Loucy (cell line): Measurements from ENCODE around the gene CASP7.

ENCODE experiments used
- EZH2phosphoT487 ChIP-seq: fragments of 200-600 bp; IDR thresholded peaks from 2 replicates; pipeline ENCODE4 v1.6.1; 2018; ENCODE audit warnings: antibody characterized with exemption, mild to moderate bottlenecking, moderate library complexity, borderline replicate concordance
- TF ChIP-seq, protein P1 (sequence below): fragments of 200-600 bp; sonication (generic); conservative IDR thresholded peaks from 2 replicates; pipeline ENCODE4 v1.5.1; 2014; ENCODE audit warnings: mild to moderate bottlenecking, antibody characterized with exemption, low read length

DNA sequence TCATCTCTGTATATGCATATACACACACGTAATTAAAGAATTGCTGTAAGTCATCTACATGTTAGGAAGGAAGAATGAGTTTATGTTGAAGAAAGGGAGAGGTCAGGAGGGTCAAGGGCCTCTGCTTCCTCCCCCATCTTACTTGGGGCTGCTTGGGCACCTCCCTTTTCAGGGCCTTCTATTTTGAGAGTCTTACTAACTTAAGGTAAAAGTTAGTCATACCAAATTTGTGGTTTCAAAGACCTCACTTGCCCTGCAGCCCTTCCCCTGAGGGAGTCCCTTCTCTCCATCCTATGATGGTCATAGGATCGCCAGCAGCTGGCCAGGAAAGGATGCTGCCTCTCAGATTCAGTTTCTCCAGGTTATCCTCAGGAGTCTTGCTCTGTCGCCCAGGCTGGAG, 74.4 kb downstream of the CASP7 start:
- TF ChIP-seq, protein P1, sequence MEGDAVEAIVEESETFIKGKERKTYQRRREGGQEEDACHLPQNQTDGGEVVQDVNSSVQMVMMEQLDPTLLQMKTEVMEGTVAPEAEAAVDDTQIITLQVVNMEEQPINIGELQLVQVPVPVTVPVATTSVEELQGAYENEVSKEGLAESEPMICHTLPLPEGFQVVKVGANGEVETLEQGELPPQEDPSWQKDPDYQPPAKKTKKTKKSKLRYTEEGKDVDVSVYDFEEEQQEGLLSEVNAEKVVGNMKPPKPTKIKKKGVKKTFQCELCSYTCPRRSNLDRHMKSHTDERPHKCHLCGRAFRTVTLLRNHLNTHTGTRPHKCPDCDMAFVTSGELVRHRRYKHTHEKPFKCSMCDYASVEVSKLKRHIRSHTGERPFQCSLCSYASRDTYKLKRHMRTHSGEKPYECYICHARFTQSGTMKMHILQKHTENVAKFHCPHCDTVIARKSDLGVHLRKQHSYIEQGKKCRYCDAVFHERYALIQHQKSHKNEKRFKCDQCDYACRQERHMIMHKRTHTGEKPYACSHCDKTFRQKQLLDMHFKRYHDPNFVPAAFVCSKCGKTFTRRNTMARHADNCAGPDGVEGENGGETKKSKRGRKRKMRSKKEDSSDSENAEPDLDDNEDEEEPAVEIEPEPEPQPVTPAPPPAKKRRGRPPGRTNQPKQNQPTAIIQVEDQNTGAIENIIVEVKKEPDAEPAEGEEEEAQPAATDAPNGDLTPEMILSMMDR, result no peak
- no peak for TF ChIP-seq EZH2phosphoT487
